Smooth muscle cell (in vitro differentiated cells): ENCODE results near the gene MASP1. TPM values are rescaled to one million over a fixed set of nuclear protein-coding genes. Genes with fewer than 3 reads are reported as not detected.

Source experiments
- DNase-seq: peaks from one replicate; lab custom pipeline; 2025; ENCODE audit not compliant: unreplicated experiment; lab: John Stamatoyannopoulos, UW
- H2AFZ ChIP-seq: fragments of 200-600 bp; sonication (generic); 2 replicates; pipeline ENCODE4 v1.6.0; 2016; ENCODE audit warnings: antibody characterized with exemption, low read depth, mild to moderate bottlenecking
- H3F3A ChIP-seq: fragments of 200-600 bp; sonication (generic); 2 replicates; pipeline ENCODE4 v1.6.0; 2017; ENCODE audit warnings: antibody characterized with exemption, low read depth
- H3K27ac ChIP-seq: fragments of 200-600 bp; sonication (generic); 2 replicates; pipeline ENCODE4 v1.5.1; 2016; ENCODE audit warnings: low read depth, mild to moderate bottlenecking
- H3K27me3 ChIP-seq: fragments of 200-600 bp; sonication (generic); 2 replicates; pipeline ENCODE4 v1.6.1; 2016; ENCODE audit warnings: low read depth, mild to moderate bottlenecking
- H3K36me3 ChIP-seq: fragments of 200-600 bp; sonication (generic); 2 replicates; pipeline ENCODE4 v1.5.1; 2016; ENCODE audit warnings: low read depth
- H3K4me1 ChIP-seq: fragments of 200-600 bp; sonication (generic); 2 replicates; pipeline ENCODE4 v1.5.1; 2016; ENCODE audit warnings: low read depth
- H3K4me2 ChIP-seq: fragments of 200-600 bp; sonication (generic); 2 replicates; pipeline ENCODE4 v1.6.0; 2016; ENCODE audit warnings: mild to moderate bottlenecking
- H3K4me3 ChIP-seq: fragments of 200-600 bp; sonication (generic); 2 replicates; pipeline ENCODE4 v1.5.1; 2016; ENCODE audit warnings: mild to moderate bottlenecking
- H3K79me2 ChIP-seq: fragments of 200-600 bp; sonication (generic); 2 replicates; pipeline ENCODE4 v1.6.0; 2016; ENCODE audit warnings: low read depth, mild to moderate bottlenecking
- H3K9ac ChIP-seq: fragments of 200-600 bp; sonication (generic); 2 replicates; pipeline ENCODE4 v1.6.0; 2016; ENCODE audit warnings: low read depth
- H3K9me3 ChIP-seq: fragments of 200-600 bp; sonication (generic); replicated peaks from 2 replicates; pipeline ENCODE4 v1.5.1; 2016; ENCODE audit warnings: low read depth
- H4K20me1 ChIP-seq: fragments of 200-600 bp; sonication (generic); 2 replicates; pipeline ENCODE4 v1.6.0; 2016; ENCODE audit warnings: low read depth
- WGBS: methylation state at CpG from one replicate; pipeline ENCODE4 v1.1.7; 2016; ENCODE audit warnings: low lambda C conversion rate; 5-methylcytosine and 5-hydroxymethylcytosine counted together
- polyA plus RNA-seq: library from polyadenylated mRNA; unstranded; fragments of >200 nt; fragmentation: Nextera tagmentation; extraction: Ambion mirVana; gene quantifications from 2 replicates; pipeline ENCODE4 v1.2.1, GENCODE V29; 2016
- total RNA-seq: library from RNA; depleted of rRNA; stranded (reverse); fragments of >200 nt; gene quantifications from 2 replicates; pipeline ENCODE4 v1.2.3, GENCODE V29; 2014
- TF ChIP-seq, protein P1 (sequence below): fragments of 200-600 bp; sonication (generic); IDR thresholded peaks from 2 replicates; pipeline ENCODE4 v1.5.1; 2017; ENCODE audit warnings: borderline replicate concordance, mild to moderate bottlenecking, antibody characterized with exemption; ENCODE audit not compliant: insufficient read depth, poor library complexity, severe bottlenecking

Gene MASP1
- total and polyA plus RNA-seq, 2 experiments from 2014 or later, result 46.7 to 54.0 TPM

DNA sequence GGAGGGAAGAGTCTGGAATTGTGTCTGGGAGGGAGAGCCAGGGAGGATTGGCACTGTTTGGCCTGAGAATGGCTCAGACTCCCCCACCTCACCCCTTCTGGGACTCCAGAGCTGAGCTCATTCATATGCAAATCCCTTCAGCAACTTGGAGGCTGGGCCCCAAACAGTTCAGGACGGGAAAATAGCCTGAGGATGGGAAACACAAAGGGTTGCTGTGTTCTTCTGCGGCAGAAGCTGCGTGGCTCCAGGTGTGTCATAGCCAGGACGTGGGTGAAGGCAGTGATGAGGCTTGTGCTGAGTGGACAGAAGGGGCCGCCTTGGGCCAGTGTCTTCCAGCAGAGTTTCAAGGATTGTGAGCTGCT lies 16.6 kb downstream of the MASP1 start:
- H3F3A ChIP-seq, result no peaks in the 10 kb centered on the region

DNA sequence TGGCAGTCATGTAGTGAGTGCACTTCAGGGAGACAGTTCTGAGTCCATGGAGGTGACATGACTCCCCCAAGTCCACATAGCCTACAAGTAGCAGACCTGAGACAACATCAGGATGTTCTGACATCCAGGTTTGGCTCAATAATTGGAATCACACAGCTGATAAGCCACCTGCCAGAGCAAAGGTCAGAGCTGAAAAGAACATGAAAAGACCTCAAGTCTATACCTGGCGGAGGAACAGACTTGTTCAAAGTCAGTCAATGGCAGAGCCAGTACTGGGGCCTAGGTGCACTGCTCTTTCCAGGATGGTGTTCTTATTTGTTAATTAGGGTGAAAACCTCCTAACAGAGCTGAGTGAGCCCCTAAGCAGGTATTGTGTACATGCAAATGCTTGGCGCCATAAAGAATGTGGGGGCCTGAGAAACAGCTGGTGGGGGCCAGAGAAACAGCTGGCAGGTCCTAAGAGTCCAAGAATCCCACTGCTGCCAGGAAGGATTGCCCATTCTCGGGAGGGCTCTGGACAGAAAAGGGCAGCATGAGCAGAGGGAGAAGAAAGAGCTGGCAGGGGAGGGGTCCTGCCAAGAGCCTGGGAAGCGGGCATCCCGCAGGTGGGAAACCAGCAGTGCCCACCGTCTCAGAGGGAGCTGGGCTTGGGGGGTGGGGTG lies 17.1 kb downstream of the MASP1 start:
- H3K79me2 ChIP-seq, result no peaks in the 10 kb centered on the region
- no peak overlapping the region for H3K9ac ChIP-seq
- H2AFZ ChIP-seq, result no peak overlapping the region
- H3K36me3 ChIP-seq, result peaks cover 3% of the 10 kb centered on the region
- DNase-seq, result no peak
- no peak overlapping the region for H3K27ac ChIP-seq
- H3F3A ChIP-seq, result no peaks in the 10 kb centered on the region
- H3K4me3 ChIP-seq, result no peak overlapping the region
- H3K4me2 ChIP-seq, result no peak overlapping the region
- no peaks in the 10 kb centered on the region for H3K27me3 ChIP-seq
- 62% methylated on average over 6 of the region's 6 CpGs for WGBS
- no peaks in the 10 kb centered on the region for H4K20me1 ChIP-seq
- TF ChIP-seq, protein P1, sequence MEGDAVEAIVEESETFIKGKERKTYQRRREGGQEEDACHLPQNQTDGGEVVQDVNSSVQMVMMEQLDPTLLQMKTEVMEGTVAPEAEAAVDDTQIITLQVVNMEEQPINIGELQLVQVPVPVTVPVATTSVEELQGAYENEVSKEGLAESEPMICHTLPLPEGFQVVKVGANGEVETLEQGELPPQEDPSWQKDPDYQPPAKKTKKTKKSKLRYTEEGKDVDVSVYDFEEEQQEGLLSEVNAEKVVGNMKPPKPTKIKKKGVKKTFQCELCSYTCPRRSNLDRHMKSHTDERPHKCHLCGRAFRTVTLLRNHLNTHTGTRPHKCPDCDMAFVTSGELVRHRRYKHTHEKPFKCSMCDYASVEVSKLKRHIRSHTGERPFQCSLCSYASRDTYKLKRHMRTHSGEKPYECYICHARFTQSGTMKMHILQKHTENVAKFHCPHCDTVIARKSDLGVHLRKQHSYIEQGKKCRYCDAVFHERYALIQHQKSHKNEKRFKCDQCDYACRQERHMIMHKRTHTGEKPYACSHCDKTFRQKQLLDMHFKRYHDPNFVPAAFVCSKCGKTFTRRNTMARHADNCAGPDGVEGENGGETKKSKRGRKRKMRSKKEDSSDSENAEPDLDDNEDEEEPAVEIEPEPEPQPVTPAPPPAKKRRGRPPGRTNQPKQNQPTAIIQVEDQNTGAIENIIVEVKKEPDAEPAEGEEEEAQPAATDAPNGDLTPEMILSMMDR, result no peak
- peaks cover 24% of the 10 kb centered on the region for H3K4me1 ChIP-seq
- peaks cover 6% of the 10 kb centered on the region for H3K9me3 ChIP-seq

More for the DNA sequence above, 16.6 kb downstream of the MASP1 start:
- Histone ChIP-seq H3K79me2 (no peaks in the 10 kb centered on the region), H3K27ac (peak overlapping the region; percentile 27), H3K4me1 (peaks cover 24% of the 10 kb centered on the region), H3K4me3 (no peak overlapping the region), H3K9me3 (peaks cover under 1% of the 10 kb centered on the region), H4K20me1 (no peaks in the 10 kb centered on the region), H2AFZ (peak overlapping the region; percentile 25), H3K9ac (no peak overlapping the region), H3K36me3 (peaks cover 3% of the 10 kb centered on the region), H3K27me3 (no peaks in the 10 kb centered on the region), H3K4me2 (peak overlapping the region; percentile 4)
- DNase-seq, result no peak
- TF ChIP-seq, protein P1, result no peak
- WGBS, result 15% methylated on average over 5 of the region's 5 CpGs

DNA sequence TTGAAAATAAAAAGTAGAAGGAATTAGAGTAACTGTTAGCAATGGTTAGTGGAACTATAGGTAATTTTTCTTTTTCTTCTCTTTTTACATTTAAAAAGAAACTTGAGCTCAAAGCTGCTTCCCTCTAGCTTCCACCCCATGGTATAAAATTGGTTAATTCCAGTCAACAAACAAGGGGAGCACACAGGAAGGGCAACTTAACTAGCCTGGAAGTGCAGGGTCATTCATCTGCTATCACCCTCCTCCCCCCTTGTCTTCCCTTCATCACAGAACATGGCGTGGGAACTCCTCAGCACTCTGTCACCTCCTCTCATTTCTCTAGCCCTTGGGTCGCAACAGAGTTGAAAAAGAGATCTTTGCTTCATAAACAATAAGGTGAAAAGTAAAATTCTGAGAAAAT lies 20.0 kb downstream of the MASP1 start:
- Histone ChIP-seq H3K9ac (no peak overlapping the region), H3K36me3 (peaks cover 3% of the 10 kb centered on the region), H3K4me3 (no peak overlapping the region), H4K20me1 (no peaks in the 10 kb centered on the region), H3F3A (peaks cover 2% of the 10 kb centered on the region), H3K9me3 (peaks cover 8% of the 10 kb centered on the region), H2AFZ (no peak overlapping the region), H3K27me3 (no peaks in the 10 kb centered on the region), H3K4me1 (peaks cover 24% of the 10 kb centered on the region), H3K79me2 (no peaks in the 10 kb centered on the region), H3K27ac (no peak overlapping the region), H3K4me2 (no peak overlapping the region)
- TF ChIP-seq, protein P1, result no peak
- no peak for DNase-seq
- WGBS, result 82% methylated on average over 2 of the region's 2 CpGs

DNA sequence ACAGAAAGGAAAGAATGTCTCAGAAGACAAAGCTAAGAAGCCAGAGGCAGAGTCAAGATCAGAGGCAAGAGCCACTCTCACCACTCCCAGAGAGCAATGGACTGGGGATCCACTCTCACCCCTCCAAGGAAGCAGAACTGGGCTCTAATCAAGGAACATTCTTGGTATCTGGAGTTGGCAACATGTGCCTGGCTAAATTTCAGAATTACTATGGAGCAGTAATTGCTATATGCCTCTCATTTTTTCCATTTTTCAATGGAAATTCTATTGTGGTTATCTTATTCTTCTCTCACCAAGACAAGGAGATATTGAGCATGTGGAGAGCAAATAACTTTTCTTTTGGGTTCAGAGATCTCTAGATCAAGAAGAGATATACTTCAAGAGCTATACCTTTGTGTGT lies 22.1 kb downstream of the MASP1 start:
- peaks cover 8% of the 10 kb centered on the region for H3K9me3 ChIP-seq
- H3K9ac ChIP-seq, result no peak overlapping the region
- no peaks in the 10 kb centered on the region for H4K20me1 ChIP-seq
- H3K4me2 ChIP-seq, result no peak overlapping the region
- H3F3A ChIP-seq, result peaks cover 14% of the 10 kb centered on the region
- H3K36me3 ChIP-seq, result peaks cover 3% of the 10 kb centered on the region
- no peak overlapping the region for H2AFZ ChIP-seq
- H3K4me1 ChIP-seq, result peaks cover 14% of the 10 kb centered on the region
- no peak for DNase-seq
- no peak overlapping the region for H3K27ac ChIP-seq
- TF ChIP-seq, protein P1, result no peak
- no peaks in the 10 kb centered on the region for H3K79me2 ChIP-seq
- no peak overlapping the region for H3K4me3 ChIP-seq
- no peaks in the 10 kb centered on the region for H3K27me3 ChIP-seq
